GM18526 (cell line): Measurements from ENCODE around the gene N4BP2L2.

ENCODE experiments used
- POLR2A ChIP-seq: IDR thresholded peaks from 3 replicates; pipeline ENCODE4 v1.6.1; 2011; ENCODE audit not compliant: insufficient read length; ENCODE audit errors: extremely low read depth

The N4BP2L2 gene

DNA sequence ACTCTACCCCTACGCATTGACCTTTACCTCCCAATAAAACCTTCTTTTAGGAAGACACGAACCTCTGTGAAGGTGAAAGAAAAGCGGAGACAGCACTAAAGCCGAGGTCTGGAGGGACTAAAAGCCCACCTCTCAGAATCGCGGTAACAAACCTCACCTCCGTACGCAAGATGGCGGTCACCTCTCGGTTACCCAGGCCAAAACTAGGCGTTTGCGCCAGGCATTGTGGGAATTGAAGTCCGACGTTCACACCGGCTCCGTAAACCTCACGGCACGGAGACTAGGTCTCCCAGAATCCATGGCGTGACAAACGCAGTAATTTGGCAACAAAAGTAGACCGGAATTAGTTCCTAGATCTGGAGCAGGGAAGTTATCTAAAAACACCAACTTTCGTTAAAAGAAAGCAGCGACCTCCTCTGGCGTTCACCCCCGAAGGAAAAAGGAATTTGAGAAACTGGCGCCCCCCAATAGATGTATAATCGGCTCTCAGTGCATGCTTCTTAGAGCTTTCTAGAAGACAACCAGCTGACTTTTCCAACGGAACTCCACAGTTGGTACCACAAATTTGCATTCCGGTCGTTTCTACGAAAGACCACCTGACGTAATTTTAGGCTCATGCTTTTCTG lies at the start of gene N4BP2L2:
Gene N4BP2L2 (minus strand): TSS at position 175 of the 626 bp plus-strand sequence. CDS start 1,768 bp downstream, outside the sequence.
- TF ChIP-seq POLR2A = peak; percentile 72

DNA sequence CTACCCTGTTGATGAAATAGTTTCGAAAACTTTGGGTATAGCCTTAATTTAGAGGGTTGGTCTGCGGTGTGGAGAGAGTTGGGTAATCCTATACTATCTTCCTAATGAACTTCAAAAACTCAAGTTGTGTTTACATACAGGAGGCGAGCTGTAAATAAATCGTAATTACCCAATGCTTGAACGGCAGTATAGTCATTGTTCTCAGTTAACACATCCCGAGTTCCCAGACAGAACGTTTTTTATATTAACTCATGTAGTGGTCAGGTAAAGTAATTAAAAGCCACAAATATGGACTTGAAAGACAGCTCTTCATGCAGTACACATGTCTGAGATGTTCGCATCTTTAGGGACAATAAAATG lies 49.2 kb upstream of the N4BP2L2 start:
- TF ChIP-seq POLR2A = no peak

- no peak for TF ChIP-seq POLR2A
Measured at GRCh38 chr13:32587011-32587810, 48.6 kb upstream of the N4BP2L2 start.

GRCh38 chr13:32586080-32586900 lies 47.7 kb upstream of the N4BP2L2 start, which contains the start of gene PDS5B:
Gene PDS5B, plus strand, starts transcription at chr13:32586452. Its CDS starts 62,321 bp downstream, at chr13:32648773.
- peak; percentile 67 for TF ChIP-seq POLR2A

DNA sequence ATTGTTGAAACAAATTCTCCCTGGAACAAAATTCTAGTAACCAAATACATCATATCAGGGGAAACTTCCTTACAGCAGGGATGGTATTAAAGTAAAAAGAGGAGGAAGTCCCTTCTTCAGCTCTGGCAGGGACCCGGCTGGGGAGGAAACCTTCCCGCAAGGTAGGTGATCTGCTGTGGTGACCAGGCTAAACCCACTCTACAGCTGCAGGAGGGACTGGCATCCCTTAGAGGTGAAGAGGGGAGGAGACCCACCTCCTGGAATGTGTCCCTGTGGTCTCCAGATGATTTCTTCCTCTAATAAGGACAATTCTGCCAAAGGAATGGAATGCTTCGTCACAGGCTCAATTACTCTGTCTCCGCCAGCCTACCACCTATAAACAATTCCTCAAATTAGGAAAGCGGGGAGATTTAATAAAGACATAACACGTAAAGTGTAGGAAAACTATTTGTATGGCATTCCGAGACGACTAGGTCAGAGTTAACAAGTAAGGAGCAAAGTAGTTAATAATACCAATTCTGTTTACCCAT lies 47.0 kb upstream of the N4BP2L2 start:
- TF ChIP-seq POLR2A = no peak

- TF ChIP-seq POLR2A = no peak
Measured at GRCh38 chr13:32582991-32583390, 44.4 kb upstream of the N4BP2L2 start.

- TF ChIP-seq POLR2A = no peak
Measured at GRCh38 chr13:32582281-32582680, 43.7 kb upstream of the N4BP2L2 start.

DNA sequence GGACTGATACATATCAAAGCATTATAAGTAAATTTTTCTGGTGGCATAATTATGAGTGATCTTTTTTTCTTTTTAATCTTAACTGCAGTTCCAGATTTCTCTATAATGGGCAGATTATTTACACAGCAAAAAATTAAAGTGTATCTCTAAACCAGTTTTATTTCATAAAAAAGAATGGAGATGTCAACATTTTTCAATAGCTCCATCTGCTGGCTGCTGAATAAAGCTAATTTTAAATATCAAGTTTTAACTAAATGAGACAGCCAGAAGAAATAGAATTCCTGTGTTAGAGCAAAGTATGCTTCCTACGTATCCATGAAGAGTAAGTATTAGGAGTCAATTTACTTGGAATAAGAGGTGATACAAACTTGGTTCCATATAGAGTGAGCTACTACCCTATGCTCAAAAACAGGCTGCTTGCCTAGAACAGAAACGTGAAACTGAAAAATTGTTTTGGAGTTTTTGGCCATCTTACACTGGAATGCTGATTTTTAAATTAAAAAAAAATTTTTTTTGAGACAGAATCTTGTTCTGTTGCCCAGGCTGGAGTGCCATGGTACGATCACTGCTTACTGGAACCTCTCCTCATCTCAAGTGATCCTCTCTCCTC lies 42.7 kb upstream of the N4BP2L2 start:
- no peak for TF ChIP-seq POLR2A

- no peak for TF ChIP-seq POLR2A
Measured at GRCh38 chr13:32577032-32577431, 38.4 kb upstream of the N4BP2L2 start.

DNA sequence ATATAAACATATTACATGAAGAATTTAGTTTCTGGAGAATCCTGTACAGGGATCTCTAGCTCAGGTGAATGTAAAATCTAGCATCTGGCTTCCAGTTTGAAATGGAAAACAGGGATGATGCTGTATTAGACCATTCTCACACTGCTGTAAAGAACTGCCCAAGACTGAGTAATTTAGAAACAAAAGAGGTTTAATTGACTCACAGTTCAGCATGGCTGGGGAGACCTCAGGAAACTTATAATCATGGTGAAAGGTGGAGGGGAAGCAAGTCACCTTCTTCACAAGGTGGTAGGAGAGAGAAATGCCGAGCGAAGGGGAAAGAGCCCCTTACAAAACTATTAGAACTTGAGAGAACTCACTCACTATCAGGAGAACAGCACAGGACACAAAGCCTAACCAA lies 17.0 kb upstream of the N4BP2L2 start:
- no peak for TF ChIP-seq POLR2A

DNA sequence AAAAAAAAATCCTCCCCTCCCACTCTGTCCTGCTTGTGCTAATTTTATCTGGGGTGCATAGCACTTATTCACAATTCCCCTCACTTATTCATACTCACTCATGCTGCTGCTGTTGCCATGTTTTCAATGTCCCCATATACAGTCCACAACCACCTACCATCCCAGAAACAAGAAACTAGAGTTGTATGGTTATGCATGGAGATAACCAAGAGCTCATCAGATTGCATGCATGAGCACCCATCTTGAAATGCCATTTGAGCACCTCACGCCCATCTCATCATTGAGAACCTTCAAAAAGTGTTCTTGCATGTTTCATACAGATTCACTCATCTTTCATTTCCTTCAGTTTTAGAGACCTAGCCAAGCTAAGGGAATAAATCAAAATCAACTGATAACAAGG lies 15.1 kb upstream of the N4BP2L2 start:
- TF ChIP-seq POLR2A = no peak

DNA sequence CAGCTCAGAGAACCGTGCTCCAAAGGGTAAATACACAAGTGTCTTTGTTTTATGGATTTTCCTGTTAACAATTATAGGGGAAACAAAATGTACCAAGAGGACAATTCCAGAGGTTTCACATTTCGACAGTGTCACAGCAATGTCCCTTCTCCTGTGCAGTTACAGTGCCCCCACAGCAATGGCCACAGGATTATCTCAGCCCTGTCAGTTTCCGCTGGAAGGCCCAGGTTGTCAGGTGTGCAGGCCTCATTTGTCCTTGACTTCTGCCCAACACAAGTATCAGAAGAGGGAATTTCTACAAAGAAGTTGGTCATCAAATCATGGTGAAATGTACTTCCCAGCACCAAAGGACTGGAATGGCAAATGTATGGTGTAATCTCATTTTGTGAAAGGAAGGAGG lies 11.2 kb upstream of the N4BP2L2 start:
- TF ChIP-seq POLR2A = no peak

GRCh38 chr13:32548837-32549236 lies 10.2 kb upstream of the N4BP2L2 start:
- no peak for TF ChIP-seq POLR2A

DNA sequence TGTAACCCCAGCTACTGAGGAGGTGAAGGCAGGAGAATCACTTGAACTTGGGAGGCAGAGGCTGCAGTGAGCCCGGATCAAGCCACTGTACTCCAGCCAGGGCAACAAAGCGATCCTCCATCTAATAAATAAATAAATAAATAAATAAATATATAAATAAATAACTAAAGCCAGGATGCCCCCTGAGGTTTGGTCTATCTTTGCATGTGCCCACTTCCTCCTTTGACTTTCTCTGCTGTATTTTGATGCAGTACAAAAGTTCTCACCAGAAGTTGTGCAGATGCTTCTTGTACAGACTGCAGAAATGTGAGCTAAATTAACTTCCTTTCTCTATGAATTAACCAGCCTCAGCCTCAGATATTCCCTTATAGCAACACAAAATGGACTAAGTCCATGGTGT lies 6.5 kb upstream of the N4BP2L2 start:
- TF ChIP-seq POLR2A = no peak

DNA sequence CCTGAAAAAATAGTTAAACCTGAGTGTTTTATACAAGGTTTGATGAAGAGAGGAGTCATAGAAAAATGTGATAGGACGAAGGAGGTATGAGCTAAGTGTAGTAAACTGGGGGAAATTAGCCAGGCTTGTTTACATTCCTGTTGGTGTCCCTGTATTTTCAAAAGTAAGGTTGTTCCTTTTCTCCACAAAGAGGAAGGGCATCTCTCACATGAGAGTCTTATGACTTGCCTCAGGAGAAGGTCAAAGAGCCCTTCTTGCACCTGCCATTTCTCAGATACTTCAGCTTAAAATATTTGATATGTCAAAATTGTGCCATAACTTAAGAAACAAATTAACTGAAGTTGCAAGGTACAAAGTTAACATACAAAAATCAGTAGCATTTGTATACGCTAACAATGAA lies 3.6 kb upstream of the N4BP2L2 start:
- TF ChIP-seq POLR2A = no peak

- TF ChIP-seq POLR2A = no peak
Measured at GRCh38 chr13:32538143-32538620, 413 bp downstream of the N4BP2L2 start.
